ENCODE results near the gene THBD.
"Not testable (repeated sequence)": the region's sequence is repeated elsewhere in the genome, so short reads cannot be mapped to it uniquely, and the experiment has no call there.

The THBD gene

GRCh38 chr20:23032750-23033078 lies 16.8 kb downstream of the THBD start:
- DNase-seq, result no peak

GRCh38 chr20:23032056-23032749 lies 17.3 kb downstream of the THBD start:
- DNase-seq, result no peak

GRCh38 chr20:23031346-23031745 lies 18.1 kb downstream of the THBD start:
- no peak for DNase-seq

- DNase-seq, result no peak
These were observed 20.1 kb downstream of the THBD start for GRCh38 chr20:23029324-23029723.

- no peak for DNase-seq
These were observed 21.1 kb downstream of the THBD start for GRCh38 chr20:23028392-23028791.

- DNase-seq, result no peak
These were observed 21.8 kb downstream of the THBD start for GRCh38 chr20:23027721-23028120.

- not testable (repeated sequence) for DNase-seq
These were observed 24.0 kb downstream of the THBD start for GRCh38 chr20:23025503-23025902.

- no peak for DNase-seq
These were observed 24.8 kb downstream of the THBD start for GRCh38 chr20:23024701-23025100.

- no peak for DNase-seq
These were observed 25.8 kb downstream of the THBD start for GRCh38 chr20:23023621-23024177.

GRCh38 chr20:23022849-23023248 lies 26.6 kb downstream of the THBD start:
- no peak for DNase-seq

- DNase-seq, result no peak
These were observed 27.5 kb downstream of the THBD start for GRCh38 chr20:23021951-23022350.

GRCh38 chr20:23021541-23021940 lies 27.9 kb downstream of the THBD start:
- no peak for DNase-seq

- DNase-seq, result no peak
These were observed 29.0 kb downstream of the THBD start for GRCh38 chr20:23020230-23021018.

GRCh38 chr20:23019403-23019802 lies 30.1 kb downstream of the THBD start:
- DNase-seq, result no peak

GRCh38 chr20:23018941-23019340 lies 30.5 kb downstream of the THBD start:
- no peak for DNase-seq

- no peak for DNase-seq
These were observed 31.0 kb downstream of the THBD start for GRCh38 chr20:23018432-23018831.

- DNase-seq, result no peak
These were observed 32.0 kb downstream of the THBD start for GRCh38 chr20:23017516-23017915.

GRCh38 chr20:23013429-23013828 lies 36.0 kb downstream of the THBD start:
- no peak for DNase-seq

GRCh38 chr20:23011008-23011721 lies 38.3 kb downstream of the THBD start:
- DNase-seq, result no peak

GRCh38 chr20:23010096-23010495 lies 39.4 kb downstream of the THBD start:
- DNase-seq, result no peak

- no peak for DNase-seq
These were observed 39.8 kb downstream of the THBD start for GRCh38 chr20:23009636-23010035.

GRCh38 chr20:23008667-23009066 lies 40.8 kb downstream of the THBD start:
- DNase-seq, result no peak

GRCh38 chr20:23007886-23008655 lies 41.4 kb downstream of the THBD start:
- no peak for DNase-seq

All from stimulated activated CD4-positive, alpha-beta T cell treated with anti-CD3 and anti-CD28 coated beads, Interleukin-1b, Interleukin-23, amount 100 ng/mL, for 48 hours (primary cell).